HG02571 (cell line): ENCODE measurements around the gene CCL8.
"Not testable (repeated sequence)": the region's sequence is repeated elsewhere in the genome, so short reads cannot be mapped to it uniquely, and the experiment has no call there.

ENCODE experiments used
- ATAC-seq: cut with Tn5 transposase; IDR thresholded peaks from one replicate; pipeline ENCODE4 v1.9.1; 2021; ENCODE audit warnings: mild to moderate bottlenecking, moderate library complexity; ENCODE audit not compliant: unreplicated experiment

CCL8 gene

DNA sequence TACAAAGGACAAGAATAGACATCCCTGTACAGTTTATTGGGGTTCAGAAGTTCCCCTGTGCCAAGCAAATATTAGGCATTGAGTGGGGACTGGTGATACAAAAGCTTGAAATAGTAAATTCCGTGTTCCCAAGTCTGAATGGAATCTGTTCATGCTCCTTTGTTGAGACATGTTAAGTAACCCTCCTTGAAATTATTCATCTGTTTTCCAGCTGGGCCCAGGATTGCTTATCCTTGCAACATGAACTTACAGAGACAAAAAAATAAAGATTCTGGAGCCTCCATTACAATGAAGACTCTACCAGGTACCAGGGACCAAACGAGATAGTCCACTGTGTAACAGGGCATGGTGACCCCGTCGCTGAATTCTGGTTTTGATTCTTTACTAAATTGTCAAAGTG, 6.1 kb upstream of the CCL8 start:
- ATAC-seq: no peak

DNA sequence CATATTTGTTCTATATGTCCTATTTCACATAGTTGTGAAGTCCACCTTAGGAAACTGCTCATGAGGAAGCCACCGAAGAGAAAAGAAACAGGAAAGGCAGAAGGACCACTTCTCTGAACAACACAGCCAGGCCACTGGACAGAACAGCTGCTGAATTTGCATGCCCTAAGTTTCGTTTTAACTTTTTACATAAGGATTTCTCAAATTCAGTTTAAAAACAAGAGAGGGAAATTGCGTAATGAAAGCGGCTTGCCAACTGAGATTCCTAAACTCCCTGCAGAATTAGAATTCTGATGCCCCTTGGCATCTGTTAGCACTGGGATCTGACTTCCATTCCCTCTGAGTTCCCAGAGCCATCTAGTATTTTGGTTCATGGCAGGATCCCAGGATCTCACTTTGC, 5.0 kb upstream of the CCL8 start:
- no peak for ATAC-seq

DNA sequence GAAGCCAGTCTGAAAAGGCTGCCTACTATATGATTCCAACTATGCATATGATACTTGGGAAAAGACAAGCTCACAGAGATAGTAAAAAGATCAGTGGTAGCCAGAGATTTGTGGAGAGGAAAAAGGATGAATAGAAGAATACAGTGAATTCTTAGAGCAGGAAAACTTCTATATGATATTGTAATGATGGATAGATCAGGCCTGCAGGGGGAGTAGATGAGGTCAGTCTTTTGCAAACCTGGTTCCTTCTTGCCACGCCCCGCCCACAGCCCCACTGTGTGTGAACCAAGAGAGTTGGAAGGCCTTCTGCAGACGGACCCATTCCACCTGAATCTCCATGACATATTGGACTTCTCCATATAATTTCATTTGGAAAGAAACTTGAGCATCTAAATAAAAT, 761 bp upstream of the CCL8 start:
- no peak for ATAC-seq

DNA sequence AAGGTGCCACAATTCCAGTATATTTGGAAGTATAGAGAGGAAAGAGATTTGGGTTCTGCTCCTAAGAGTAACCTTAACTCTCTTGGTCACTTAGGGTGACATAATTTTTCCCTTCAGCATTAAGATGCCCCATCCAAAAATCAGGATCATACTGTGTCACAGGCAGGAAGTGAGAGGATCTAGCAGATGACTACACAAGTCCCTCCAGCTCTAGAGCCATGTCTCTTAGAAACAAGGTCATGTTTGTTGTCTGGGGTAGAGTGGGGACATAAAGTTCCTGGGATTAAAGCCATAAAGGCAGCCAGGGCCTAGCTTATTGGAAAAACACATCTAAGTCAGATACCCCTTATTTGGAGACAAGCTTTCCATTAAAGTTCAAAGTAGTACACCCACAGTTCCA, 2.7 kb downstream of the CCL8 start:
- no peak for ATAC-seq

DNA sequence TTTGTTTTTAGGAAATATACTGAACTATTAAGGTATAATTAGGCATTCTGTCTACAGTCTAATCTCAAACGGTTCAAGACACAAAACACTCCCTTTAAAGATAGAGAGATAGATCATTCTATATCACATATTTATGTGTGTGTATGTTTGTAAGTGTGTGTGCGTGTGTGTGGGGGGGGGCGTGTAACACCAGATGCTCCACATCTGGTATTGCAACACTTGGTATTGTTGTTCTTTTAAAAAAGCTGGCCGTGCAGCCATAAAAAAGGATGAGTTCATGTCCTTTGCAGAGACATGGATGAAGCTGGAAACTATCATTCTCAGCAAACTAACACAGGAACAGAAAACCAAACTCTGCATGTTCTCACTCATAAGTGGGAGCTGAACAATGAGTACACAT, 8.3 kb downstream of the CCL8 start:
- ATAC-seq: not testable (repeated sequence)

DNA sequence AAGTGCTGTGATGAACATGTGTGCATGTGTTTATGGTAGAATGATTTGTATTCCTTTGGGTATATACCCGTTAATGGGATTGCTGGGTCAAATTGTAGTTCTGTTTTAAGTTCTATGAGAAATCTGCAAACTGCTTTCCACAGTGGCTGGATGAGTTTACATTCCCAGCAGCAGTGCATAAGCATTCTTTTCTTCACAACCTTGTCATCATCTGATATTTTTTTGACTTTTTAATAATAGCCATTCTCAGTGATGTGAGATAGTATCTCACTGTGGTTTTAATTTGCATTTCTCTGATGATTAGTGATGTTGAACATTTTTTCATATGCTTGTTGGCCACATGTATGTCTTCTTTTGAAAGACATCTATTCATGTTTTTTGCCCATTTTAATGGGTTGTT, 18.5 kb downstream of the CCL8 start:
- no peak for ATAC-seq

DNA sequence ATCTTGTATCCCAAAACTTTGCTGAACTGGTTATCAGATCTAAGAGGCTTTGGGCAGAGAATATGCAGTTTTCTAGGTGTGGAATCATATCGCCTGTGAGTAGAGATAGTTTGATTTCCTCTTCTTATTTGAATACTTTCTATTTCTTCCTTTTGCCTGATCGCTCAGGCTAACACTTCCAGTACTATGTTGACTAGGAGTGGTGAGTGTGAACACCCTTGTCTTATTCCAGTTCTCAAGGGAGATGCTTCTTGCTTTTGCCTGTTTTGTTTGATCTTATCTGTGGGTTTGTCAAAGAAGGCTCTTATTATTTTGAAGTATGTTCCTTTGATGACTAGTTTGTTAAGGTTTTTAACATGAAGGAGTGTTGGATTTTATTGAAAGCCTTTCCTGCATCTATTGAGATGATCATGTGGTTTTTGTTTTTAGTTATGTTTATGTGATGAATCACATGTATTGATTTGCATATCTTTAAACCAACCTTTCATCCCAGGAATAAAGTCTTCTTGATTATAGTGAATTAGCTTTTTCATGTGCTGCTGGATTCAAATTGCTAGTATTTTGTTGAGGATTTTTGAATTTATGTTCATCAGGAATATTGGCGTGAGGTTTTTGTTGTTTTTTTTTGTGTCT, 20.0 kb downstream of the CCL8 start:
- ATAC-seq: no peak

DNA sequence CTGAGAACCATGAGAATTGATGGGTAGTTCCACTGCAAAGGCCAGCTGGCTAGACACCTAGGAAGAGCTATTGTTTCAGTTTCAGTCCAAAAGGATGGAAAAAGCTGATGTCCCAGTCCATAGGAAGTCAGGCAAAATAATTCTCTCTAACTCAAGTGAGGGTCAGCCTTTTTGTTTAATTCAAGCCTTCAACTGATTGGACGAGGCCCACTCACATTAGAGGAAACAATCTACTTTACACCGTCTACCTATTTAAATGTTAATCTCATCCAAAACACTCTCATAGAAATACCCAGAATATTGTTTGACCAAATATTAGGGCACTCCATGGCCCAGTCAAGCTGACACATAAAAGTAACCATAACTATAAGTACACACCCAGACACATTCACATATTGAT, 22.7 kb downstream of the CCL8 start:
- no peak for ATAC-seq

DNA sequence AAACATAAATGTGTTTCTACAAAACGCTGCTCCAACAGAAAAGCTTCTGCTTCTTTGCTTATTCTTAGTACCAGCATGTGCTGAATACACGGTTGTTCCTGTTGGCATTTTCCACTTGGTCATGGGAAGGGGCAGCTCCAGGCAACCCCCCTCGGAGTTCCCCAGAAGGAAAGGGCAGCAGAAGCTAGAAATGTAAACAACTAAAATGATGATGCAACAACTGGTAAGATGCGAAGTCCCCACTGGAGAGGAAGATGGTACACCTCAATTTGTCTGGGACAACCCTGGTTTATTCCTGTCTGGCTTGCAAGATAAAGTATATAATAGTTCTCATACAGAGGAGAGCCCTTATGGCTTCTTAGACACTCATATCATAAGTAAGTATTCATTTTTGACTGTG, 27.8 kb downstream of the CCL8 start:
- ATAC-seq: no peak

DNA sequence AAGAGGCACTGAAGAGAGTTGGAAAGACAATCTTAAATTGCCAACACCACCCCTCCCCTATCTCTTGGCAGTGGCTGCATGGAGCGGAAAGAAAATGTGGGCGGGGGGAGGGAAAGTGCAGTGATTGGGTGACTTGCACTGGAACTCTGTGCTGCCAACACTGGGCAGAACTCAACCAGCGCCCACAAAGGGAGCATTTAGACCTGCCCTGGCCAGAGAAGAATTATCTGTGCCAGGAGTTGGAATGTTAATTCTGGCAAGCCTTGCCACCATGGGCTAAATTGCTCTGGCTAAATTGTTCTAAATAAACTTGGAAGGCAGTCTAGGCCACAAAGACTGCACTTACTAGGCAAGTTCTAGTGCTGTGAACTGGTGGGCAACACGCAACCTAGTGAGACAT, 30.5 kb downstream of the CCL8 start:
- ATAC-seq: no peak

DNA sequence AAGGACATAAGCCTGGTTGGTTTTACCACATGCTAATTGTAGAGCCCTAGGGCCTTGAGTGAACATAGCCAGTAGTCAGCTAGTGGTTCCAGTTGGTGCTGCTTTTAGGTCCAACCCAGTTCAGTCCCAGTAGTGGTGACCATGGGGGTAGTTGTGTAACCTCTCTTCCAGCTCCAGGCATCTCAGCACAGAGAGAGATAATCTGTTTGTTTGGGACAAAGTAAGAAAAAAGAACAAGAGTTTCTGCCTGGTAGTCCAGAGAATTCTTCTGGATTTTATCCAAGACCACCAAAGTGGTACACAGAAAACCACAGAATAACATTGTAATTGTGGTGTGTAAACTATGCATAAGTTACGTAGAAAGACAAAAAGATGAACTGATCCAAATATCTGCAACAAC, 31.9 kb downstream of the CCL8 start:
- ATAC-seq: no peak

DNA sequence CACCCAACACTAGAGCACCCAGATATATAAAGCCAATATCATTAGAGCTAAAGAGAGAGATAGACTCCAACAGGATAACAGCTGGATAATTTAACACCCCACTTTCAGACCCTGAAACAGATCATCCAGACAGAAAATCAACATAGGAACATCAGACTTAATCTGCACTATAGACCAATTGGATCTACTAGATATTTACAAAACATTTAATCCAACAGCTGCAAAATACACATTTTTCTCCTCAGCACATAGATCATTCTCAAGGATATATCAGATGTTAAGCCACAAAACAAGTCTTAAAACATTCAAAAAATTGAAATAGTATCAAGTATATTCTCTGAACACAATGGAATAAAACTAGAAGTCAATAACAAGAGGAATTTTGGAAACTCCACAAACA, 33.0 kb downstream of the CCL8 start:
- ATAC-seq: no peak

DNA sequence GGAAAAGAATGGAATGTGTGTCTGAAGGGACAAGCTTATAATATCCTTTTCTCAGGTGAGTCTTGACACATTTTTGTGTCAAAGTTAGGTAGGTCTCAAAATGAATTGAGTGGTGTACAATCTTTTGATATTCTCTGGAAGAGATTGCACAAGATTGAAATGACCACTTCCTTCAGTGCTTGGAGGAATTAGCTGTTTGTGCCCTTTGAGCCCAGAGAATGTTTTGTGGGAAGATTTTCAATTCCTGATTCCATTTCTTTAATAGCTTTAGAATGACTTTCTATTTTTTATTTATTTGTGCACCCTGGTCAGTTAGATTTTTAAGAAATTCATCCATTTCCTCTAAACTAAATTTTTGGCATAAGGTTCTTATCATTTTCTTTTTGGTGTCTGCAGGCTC, 35.4 kb downstream of the CCL8 start:
- no peak for ATAC-seq

DNA sequence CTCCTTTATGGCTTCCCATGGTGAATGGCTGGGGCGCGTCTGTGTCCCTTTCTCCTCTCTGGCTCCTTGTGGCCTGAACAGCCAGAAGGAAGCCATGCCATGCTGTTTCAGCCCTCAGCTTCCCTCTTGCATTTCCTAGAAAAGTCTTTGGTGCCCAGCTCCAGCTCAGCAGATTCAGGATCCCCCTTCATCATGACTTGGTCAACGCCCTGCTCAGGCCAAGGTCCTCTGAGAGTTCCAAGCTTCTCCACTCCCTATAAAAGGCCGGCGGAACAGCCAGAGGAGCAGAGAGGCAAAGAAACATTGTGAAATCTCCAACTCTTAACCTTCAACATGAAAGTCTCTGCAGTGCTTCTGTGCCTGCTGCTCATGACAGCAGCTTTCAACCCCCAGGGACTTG, 37.0 kb downstream of the CCL8 start, which contains the start of gene CCL13:
TSS of gene CCL13 (plus strand) at position 287 of the 400 bp plus-strand sequence. CDS start at position 334, 47 bp downstream.
- no peak for ATAC-seq

DNA sequence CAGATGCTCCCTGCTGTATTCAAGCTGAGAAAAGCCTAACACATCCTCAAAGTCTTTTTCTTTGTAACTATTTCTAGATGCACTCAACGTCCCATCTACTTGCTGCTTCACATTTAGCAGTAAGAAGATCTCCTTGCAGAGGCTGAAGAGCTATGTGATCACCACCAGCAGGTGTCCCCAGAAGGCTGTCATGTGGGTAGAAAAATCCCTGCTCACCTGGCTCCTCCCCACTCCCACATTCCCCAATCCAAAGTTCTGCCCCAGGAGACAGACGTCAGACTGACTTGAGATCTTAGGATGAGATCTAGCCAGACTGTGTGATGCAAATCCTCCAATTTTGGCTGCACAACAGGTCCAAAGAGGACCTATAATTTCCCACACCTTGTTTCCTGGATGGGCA, 38.2 kb downstream of the CCL8 start:
- no peak for ATAC-seq

DNA sequence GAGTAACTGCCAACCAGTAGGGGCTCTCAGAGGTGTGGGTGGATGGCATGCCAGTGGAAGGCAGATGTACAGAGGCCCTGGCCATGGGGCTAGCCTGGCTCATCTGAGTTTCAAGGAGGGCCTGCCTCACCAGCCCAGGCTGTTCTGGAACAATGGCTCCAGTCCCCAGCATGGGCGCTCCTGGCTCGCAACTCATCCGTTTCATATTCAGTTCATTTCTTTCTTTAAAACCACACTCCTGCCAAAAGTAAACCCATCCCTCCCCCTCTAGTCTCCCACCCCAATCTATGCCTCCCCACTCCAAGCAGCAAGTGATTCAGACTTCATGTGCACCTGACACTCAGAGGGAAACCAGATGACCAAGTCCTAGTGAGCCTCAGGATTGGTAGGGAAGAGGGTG, 39.4 kb downstream of the CCL8 start:
- no peak for ATAC-seq

DNA sequence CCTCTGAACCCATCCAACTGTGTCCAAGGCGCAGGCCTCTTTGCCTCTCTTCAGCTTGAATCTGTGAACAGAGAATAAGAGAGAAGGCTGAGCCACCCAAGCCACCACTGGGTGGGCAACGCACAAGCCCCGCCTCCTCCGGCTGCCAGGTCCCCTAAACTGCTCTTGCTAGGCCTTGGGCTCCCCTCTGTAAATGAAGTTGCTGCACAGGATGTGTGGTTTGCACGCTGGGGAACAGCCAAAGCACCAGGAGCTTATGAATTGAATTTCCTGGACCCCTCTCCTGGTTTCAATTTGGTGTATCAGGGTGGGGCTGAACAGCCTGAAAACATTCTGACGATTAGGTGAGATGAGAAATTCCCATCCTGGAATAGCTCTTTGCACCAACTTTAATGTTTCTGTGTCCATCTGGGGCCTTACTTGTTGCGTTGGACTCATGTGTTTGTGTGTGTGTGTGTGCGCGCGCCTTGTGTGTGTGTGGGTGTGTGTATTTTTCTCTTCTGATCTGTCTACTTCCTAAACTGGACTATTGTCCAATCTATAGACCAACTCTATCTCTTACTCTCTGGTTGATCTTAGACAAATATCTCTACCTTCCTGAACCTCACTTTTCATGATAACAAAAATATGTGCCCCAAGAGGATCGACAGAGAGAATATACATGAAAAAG, 41.5 kb downstream of the CCL8 start:
- no peak for ATAC-seq

DNA sequence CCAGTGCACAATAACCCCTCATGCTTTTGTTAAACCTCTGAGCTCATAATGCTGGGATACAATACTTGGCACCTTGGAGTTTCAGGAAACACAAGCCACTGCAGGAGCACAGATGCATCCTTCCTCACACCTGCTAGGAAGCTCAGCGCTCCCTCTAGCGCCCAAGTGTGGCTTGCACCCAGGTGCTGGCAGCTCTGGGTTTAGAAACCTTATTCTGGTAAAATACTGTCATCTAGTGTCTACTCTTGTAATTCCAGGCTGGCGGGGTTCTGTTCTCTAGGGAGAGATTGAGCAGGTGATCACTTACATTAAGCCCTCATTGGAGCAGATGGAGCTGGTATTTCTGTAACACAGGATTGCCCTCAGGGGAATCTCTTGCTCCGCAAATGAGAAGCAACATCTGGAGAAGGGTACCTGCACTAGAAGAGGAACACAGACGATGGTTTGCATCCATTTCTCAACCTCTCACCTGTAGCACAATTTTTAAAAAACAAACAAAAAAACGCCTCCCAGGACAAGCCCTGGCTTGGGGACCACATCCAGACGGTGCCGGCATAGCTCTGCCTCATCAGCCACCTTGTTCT, 42.3 kb downstream of the CCL8 start:
- no peak for ATAC-seq

DNA sequence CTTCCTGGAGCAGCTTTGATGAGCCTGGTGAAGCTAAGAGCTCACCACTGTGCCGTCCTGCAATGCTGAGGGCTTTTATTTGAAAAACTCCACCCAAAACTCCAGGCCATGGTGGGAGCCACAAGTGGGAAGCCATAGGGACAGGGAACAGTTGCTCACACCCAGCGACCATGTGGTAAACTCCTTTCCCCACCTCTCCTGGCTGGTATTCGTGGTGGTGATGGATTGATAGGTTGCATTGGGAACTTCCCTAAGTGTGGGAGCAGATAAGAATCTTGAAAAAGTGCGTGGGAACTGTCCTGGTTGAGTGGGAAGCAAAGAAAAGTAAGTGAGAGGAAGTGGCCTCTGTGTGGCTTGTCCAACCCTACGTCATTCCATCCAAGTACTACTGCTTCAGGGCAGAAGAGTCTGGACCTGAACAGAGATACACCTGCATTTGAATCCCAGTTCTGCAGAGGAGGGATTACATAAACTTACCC, 44.0 kb downstream of the CCL8 start, which contains the start of gene CCL1:
TSS of gene CCL1 (minus strand) at position 51 of the 479 bp plus-strand sequence. CDS start 72 bp downstream, outside the sequence.
- ATAC-seq: no peak

DNA sequence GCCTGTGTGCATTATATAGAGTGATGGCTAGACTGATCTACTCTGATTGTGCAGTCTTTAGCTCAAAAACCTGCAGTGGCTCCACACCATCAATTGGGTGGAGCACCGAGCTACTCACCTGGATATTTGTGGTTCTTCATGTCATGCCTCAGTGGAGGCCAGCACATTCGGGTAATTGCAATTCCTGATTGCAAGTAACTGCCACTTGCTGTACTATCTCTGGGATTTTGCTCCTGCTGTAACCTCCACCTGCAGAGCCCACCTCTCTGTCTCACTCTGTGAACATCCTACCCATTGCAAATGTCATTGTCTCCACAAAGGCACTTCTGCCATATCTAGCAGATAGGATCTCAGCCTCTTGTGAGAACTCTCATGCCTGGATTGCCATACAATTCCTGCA, 45.5 kb downstream of the CCL8 start:
- no peak for ATAC-seq

DNA sequence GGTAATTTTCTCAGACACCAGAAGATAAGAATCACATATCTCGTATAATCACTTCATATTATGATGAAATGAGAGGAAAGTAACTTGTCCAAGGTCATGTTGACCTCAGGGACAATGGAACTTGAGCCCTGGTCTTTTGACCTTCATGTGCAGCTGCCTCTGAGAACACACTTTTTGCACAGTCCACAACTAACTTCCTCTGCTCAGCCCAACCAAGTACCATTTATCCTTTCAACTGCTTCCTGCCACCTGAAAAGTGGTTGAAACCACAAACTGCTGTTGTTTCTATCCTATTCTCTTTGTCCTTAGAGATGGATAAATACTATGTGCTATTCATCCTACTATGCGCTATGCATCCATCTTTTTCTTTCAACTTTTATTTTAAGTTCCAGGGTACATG, 46.1 kb downstream of the CCL8 start:
- no peak for ATAC-seq

DNA sequence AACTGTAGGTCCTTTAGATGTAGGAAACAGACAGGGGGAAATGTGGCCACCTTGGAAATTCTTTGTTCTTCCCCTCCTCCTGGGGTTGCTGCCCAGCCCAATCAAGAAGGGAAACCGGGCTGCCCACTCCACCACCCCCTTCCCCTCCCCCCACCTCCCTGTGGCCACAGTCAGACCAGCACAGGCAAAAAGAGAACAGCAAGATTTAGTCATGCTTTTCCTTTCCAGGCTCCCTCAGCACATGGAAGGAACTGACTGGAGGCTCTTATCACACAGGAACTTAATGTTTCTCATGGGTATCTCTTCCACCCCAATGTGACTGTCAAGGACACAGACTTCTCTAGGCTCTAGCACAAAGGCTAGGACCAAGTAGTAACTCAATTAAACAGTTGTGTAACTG, 46.8 kb downstream of the CCL8 start:
- no peak for ATAC-seq
